T-helper 1 cell treated with Interleukin-12 subunit alpha and Interleukin-12 subunit beta and Interleukin-4 antibody, amounts not matched to agents 30 μg/mL and 1 μg/mL, for 36 hours (primary cell): ENCODE results near the gene AFF3.

ENCODE experiments used
- H3K27ac Mint-ChIP-seq: one replicate; pipeline ENCODE4 v1.8.0; 2021; ENCODE audit warnings: mild to moderate bottlenecking, mixed read lengths
- H3K27me3 Mint-ChIP-seq: one replicate; pipeline ENCODE4 v1.8.0; 2021; ENCODE audit warnings: low read depth, mixed read lengths
- H3K36me3 Mint-ChIP-seq: one replicate; pipeline ENCODE4 v1.8.0; 2021; ENCODE audit warnings: low read depth, mixed read lengths
- H3K4me1 Mint-ChIP-seq: one replicate; pipeline ENCODE4 v1.8.0; 2021; ENCODE audit warnings: low read depth, mixed read lengths
- H3K4me3 Mint-ChIP-seq: one replicate; pipeline ENCODE4 v1.8.0; 2021; ENCODE audit warnings: mild to moderate bottlenecking, moderate library complexity, mixed read lengths
- H3K9me3 Mint-ChIP-seq: one replicate; pipeline ENCODE4 v1.8.0; 2021; ENCODE audit warnings: mixed read lengths

The AFF3 gene

DNA sequence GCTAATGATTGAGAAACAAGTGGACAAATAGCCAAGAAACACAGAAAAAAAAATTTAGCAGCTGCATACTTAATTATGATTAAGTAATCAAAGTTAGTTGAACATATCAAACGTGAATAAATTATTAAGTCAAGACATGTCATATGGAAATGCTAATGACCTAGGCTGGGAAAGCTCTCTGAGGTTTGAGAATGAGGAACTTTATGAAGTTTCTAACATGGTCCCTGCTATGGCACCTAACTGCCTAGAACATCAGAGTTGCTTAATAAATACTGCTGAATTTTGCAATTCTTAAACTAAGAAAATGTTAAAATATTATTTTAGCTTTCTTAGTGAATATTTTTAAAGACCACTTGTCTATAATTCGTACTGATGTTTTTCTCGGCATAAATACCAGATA is 99.8 kb downstream of the AFF3 start:
- H3K27me3 Mint-ChIP-seq = no peaks in the 10 kb centered on the region
- H3K27ac Mint-ChIP-seq = no peak overlapping the region
- no peaks in the 10 kb centered on the region for H3K4me1 Mint-ChIP-seq
- no peaks in the 10 kb centered on the region for H3K9me3 Mint-ChIP-seq
- H3K36me3 Mint-ChIP-seq = no peaks in the 10 kb centered on the region
- H3K4me3 Mint-ChIP-seq = no peak overlapping the region

DNA sequence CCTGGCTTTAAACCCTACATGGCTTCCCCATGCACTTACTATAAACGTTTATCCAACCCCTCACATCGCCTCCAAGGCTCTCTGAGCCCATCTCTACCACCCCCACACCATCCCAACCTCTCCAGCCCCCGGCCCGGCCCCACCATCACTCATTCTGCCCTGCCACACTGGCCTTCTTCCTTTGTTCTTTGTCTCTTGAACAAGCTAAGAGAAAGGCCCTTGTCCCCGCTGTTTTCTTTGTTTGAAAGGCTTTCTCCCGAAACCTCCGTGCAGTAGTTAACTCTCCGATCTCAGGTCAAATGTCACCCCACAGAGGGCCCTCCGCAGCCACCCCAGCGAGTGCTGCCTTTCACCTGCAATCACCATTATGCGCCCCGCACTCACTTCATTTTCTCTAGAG is 100.4 kb downstream of the AFF3 start:
- Mint-ChIP-seq H3K36me3 (no peaks in the 10 kb centered on the region), H3K27me3 (no peaks in the 10 kb centered on the region), H3K9me3 (no peaks in the 10 kb centered on the region), H3K4me3 (no peak overlapping the region), H3K27ac (no peak overlapping the region), H3K4me1 (no peaks in the 10 kb centered on the region)

DNA sequence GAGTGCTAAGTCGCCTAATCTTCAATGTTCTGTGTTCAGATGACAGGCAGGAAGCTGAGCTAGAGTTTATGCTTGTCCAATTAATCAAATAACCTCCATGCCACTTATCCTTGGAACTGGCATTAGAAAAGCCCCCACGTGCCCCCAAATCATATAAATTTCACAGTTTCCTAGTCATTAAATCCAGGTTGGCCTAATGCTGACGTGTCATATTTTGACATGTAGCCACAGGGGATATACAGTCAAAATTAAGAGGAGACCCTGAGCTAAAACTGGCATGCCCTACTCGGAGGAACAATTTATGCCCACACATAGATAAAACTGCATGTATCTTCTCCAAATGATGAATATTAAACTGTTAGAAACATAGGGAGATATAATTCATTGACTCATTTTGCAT is 101.0 kb downstream of the AFF3 start:
- no peaks in the 10 kb centered on the region for H3K27me3 Mint-ChIP-seq
- H3K4me3 Mint-ChIP-seq = no peak overlapping the region
- H3K9me3 Mint-ChIP-seq = no peaks in the 10 kb centered on the region
- no peaks in the 10 kb centered on the region for H3K36me3 Mint-ChIP-seq
- H3K4me1 Mint-ChIP-seq = no peaks in the 10 kb centered on the region
- no peak overlapping the region for H3K27ac Mint-ChIP-seq

DNA sequence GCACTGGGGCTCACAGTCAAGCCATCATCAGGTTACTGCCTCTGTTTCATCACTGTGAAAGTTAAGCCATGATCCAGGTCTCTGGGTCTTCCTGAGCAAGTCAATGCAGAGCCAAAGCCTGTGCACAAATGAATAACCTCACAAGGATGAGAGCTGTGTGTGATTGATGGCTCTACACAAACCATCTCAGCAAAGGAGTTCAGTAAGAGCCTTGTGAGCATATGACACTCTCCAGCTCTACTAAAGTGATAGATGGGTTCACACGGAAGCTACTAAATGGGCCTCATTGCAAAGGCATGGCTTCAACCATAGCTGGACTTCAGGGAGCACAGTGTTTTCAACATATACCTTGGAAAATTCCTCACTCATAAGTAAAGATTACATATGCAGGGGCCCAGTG is 101.5 kb downstream of the AFF3 start:
- Mint-ChIP-seq H3K27ac (no peak overlapping the region), H3K4me3 (no peak overlapping the region), H3K36me3 (no peaks in the 10 kb centered on the region), H3K4me1 (no peaks in the 10 kb centered on the region), H3K27me3 (no peaks in the 10 kb centered on the region), H3K9me3 (no peaks in the 10 kb centered on the region)

DNA sequence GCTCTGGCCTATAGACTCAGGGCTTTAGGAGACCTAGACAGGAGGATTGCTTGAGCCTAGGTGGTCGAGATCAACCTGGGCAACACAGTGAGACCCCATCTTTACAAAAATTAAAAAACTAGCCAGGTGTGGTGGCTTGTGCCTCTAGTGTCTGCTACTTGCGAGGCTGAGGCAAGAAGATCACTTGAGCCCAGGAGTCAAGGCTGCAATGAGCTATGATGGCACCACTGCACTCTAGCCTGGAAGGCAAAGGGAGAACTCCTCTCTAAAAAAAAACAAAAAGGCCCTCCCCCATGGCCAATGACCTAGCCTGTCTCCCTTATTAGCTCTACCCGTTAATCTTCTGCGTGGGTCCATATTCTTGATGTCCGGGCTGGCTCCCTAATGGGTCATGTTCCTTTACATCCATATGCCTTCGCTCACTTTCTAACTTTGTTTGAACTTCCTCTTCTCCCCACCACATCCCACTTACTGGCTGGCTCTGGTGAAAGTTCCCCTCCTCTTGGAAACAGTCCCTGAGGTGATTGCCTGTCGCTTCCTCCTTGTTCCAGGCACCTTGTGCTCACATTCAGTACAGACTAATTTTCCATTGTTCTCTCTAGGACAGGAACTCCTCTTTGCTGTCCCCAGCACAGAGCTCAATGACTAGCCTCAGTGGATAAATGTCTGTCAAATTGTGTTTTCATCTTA is 103.0 kb downstream of the AFF3 start:
- no peak overlapping the region for H3K27ac Mint-ChIP-seq
- no peaks in the 10 kb centered on the region for H3K36me3 Mint-ChIP-seq
- H3K27me3 Mint-ChIP-seq = no peaks in the 10 kb centered on the region
- no peaks in the 10 kb centered on the region for H3K4me1 Mint-ChIP-seq
- H3K9me3 Mint-ChIP-seq = no peaks in the 10 kb centered on the region
- H3K4me3 Mint-ChIP-seq = no peak overlapping the region

DNA sequence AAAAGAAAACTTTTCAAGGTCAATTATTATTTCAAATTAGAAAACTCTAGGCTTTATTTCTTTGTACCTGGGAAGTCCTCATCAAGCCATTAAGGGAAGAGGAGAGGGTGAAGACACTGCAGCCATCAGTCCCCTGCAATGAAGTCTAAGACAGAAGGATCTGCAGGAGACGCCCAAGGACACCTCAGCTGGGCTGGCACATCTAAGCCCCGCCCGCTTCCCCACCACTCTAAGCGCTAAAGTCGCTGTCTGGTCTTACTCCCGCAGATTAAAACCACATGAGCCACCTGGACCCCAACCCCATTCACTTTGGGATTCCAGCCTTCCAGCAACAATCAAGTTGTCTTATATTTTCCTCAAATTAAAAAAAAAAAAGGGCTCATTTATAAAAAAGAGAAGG is 104.4 kb downstream of the AFF3 start:
- no peaks in the 10 kb centered on the region for H3K9me3 Mint-ChIP-seq
- no peak overlapping the region for H3K4me3 Mint-ChIP-seq
- H3K27ac Mint-ChIP-seq = no peak overlapping the region
- no peaks in the 10 kb centered on the region for H3K4me1 Mint-ChIP-seq
- no peaks in the 10 kb centered on the region for H3K27me3 Mint-ChIP-seq
- no peaks in the 10 kb centered on the region for H3K36me3 Mint-ChIP-seq

DNA sequence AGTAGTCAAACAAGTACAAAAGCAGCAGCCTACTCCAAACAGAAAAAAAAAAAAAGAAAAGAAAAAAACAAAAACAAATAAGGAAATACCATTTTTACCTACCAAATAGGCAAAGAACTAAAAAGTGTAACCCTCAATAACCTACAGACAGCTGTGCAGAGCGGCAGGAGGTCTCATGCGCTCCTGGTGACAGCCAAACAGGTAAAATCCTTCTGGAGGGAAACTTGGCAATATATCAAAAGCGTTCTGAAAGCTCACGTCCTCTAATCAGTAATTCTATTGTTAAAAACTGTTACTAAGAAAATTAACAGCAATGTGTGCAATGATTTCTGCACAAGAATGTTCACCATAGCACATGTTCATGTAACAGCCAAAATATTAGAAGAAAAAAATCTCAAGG is 105.6 kb downstream of the AFF3 start:
- H3K4me1 Mint-ChIP-seq = no peaks in the 10 kb centered on the region
- no peaks in the 10 kb centered on the region for H3K9me3 Mint-ChIP-seq
- no peak overlapping the region for H3K27ac Mint-ChIP-seq
- H3K4me3 Mint-ChIP-seq = no peak overlapping the region
- H3K36me3 Mint-ChIP-seq = no peaks in the 10 kb centered on the region
- no peaks in the 10 kb centered on the region for H3K27me3 Mint-ChIP-seq

DNA sequence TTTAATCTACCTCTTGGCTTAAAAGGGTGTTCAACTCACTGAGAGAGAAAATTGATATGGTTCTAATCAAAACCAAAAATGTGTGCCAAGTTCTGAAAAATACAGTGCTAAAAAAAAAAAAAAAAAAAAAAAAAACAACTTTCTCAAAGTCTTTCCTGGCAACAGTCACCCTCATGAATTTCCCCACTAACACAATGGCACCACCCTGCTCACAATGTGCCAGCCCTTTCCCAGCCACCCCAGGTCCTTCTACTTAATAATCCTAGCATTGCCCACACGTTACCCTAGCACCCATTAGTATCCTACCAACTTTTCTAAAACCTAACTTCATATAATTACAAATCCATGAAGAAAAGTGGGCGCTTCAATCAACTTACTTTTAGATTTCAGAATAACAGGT is 106.4 kb downstream of the AFF3 start:
- H3K9me3 Mint-ChIP-seq = no peaks in the 10 kb centered on the region
- no peaks in the 10 kb centered on the region for H3K4me1 Mint-ChIP-seq
- no peaks in the 10 kb centered on the region for H3K27me3 Mint-ChIP-seq
- no peak overlapping the region for H3K27ac Mint-ChIP-seq
- H3K4me3 Mint-ChIP-seq = no peak overlapping the region
- H3K36me3 Mint-ChIP-seq = no peaks in the 10 kb centered on the region

DNA sequence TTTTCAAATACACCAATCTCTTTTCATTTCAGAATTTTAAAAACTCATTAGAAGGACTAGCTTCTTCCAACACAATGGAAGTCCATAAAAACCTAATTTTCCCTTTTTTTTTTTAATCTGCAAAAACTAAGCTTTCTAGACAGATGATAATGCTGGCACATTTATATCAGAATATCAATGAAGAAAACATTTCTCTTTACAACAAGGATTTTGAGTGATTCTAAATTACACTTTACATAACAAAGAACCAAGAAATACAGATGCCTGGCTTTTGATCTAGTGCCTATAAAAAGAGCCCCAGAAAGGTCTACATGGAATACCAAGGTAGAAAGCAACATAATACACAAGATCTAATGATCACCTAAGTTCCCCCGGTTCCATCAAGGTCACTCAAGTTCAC is 108.0 kb downstream of the AFF3 start:
- Mint-ChIP-seq H3K27ac (no peak overlapping the region), H3K27me3 (no peaks in the 10 kb centered on the region), H3K36me3 (no peaks in the 10 kb centered on the region)

DNA sequence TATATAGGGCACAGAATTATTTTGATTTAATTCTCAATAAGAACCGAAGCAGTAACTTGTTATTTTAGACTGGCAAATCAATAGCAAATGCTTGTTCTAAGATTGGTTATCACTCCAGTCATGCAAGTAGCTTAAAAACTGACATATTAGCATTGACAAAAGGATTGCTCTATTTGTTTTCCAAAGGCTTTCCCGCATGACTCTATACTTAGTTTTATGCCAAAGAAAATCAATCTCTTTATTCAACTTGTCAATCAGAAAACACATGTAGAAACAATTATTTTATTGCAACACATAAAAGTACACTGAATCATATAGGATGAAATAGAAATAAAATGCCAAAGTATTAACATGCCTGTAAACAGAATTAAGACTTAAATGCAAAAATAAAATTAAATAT is 108.4 kb downstream of the AFF3 start:
- H3K36me3 Mint-ChIP-seq = no peaks in the 10 kb centered on the region
- no peaks in the 10 kb centered on the region for H3K9me3 Mint-ChIP-seq
- H3K4me3 Mint-ChIP-seq = no peak overlapping the region
- no peak overlapping the region for H3K27ac Mint-ChIP-seq
- H3K27me3 Mint-ChIP-seq = no peaks in the 10 kb centered on the region
- H3K4me1 Mint-ChIP-seq = no peaks in the 10 kb centered on the region

More for the DNA sequence above, 108.0 kb downstream of the AFF3 start:
- Mint-ChIP-seq H3K4me3 (no peak overlapping the region), H3K9me3 (no peaks in the 10 kb centered on the region), H3K4me1 (no peaks in the 10 kb centered on the region)

DNA sequence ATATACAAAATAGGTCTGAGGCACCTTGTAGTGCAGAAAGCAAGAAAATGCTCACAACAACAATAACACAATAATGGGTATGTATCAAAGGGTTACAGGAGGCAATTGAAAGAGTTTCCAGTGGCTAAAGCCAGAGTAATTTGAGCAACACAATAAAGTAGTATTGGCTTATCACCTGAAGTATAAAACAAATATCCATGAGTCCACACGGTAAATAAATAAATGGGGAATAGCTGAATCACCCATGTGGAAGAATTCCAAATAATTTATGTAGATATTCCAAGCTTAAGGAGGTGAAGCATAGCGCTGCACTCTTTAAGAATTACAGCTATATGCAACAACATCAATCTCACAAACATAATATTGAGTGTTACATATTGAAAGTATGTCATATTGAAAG is 110.8 kb downstream of the AFF3 start:
- H3K27ac Mint-ChIP-seq = no peak overlapping the region
- no peaks in the 10 kb centered on the region for H3K4me1 Mint-ChIP-seq
- H3K4me3 Mint-ChIP-seq = no peak overlapping the region
- H3K9me3 Mint-ChIP-seq = no peaks in the 10 kb centered on the region
- no peaks in the 10 kb centered on the region for H3K36me3 Mint-ChIP-seq
- no peaks in the 10 kb centered on the region for H3K27me3 Mint-ChIP-seq

DNA sequence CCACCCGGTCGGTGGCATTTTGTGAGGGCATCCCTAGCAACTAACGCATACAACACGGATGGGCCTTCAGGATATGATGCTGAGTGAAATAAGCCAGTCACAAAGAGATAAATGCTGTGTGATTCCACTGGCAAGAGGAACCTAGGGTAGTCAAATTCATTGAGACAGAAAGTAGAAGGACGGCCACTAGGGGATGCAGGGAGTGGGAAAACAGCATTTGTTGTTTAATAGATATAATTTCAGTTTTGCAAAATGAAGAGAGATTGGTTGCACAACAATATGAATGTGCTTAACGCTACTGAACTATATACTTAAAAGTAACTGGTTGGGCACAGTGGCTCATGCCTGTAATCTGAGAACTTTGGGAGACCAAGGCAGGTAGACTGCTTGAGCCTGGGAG is 112.9 kb downstream of the AFF3 start:
- Mint-ChIP-seq H3K4me3 (no peak overlapping the region), H3K27me3 (no peaks in the 10 kb centered on the region), H3K9me3 (no peaks in the 10 kb centered on the region), H3K27ac (no peak overlapping the region), H3K36me3 (no peaks in the 10 kb centered on the region), H3K4me1 (no peaks in the 10 kb centered on the region)

DNA sequence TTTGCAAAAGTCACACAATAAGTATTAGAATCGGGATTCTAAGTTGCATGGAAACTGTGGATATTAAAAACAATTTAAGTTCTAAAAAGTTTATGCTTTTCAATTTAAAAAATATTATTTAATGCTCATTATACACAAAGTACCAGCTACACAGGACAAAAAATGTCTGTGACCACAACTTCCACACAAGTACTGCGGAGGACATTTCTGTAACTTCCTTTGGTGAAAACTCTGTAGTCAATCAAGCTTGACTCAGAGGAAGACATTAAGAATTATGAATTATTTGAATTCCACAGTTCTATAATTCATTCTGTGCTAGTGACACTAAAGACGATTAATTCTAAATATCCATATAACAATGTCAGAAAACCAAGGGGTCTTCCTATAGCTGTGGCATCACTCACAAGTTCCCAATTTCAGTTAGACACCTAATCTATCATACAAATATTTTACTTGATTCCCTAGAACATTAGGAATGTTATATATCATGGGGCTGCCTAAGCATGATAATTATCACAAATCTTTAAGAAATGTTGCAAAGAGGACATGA is 120.5 kb downstream of the AFF3 start:
- Mint-ChIP-seq H3K27ac (no peak overlapping the region), H3K36me3 (no peaks in the 10 kb centered on the region), H3K4me1 (no peaks in the 10 kb centered on the region), H3K9me3 (no peaks in the 10 kb centered on the region), H3K27me3 (no peaks in the 10 kb centered on the region), H3K4me3 (no peak overlapping the region)

DNA sequence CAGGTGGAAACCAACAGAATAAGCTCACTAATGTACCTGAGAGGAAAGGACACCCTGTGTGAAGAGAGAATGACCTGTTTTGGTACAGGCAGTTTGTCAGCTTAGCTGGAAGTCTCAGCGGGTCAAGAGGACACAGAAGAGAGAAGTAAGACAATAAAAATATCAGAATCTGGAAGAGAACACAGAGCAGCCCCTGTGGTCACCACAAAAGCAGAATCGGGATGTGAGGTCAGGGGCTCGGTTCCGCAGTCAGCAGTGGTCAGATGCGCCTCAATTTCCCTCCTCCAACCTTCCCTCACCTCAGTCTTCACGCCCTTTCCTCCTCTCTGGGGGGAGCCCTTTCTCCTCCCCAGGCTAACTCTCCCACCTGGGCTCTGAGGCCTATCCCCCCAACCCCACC is 122.9 kb downstream of the AFF3 start:
- no peaks in the 10 kb centered on the region for H3K36me3 Mint-ChIP-seq
- H3K4me3 Mint-ChIP-seq = no peak overlapping the region
- H3K27me3 Mint-ChIP-seq = no peaks in the 10 kb centered on the region
- no peaks in the 10 kb centered on the region for H3K9me3 Mint-ChIP-seq
- H3K4me1 Mint-ChIP-seq = no peaks in the 10 kb centered on the region
- no peak overlapping the region for H3K27ac Mint-ChIP-seq

DNA sequence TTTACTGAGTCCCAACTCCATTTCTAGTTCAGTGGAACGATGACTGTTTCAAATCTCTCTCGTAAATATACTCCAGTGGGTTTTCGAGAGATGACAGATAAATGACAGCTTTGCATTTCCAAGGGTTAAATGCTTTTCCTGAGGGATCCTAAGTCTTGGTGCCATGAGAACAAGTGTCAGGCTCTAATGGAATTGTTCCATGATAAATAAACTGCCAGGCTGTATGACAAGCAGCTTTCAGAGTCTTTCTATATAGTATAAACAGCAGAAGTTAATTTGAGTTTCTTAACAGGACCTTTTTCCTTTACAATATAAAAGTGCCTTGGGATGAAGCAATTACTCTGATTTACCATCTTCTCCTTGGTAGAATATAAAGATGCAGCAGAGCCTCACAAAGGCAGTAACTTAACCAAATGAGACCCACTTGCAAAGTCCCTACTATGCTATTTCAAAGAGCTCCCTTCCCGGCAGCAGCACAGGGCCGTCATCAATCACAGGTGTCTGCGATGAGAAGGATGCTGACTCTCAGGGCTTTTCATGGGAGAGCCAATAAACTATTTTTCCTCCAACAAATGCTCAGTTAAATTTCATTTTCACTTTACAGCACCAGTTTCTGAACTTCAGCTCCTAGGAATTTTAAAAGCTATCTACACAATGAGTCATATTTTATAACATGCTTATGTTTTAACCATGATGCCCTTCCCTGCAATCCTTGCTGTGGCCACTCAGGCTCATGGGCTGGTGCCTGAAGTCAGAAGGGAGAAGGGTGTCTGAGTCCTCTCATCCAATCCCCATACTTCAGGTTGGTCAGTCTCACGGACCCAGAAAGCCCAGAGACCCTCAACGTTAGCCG is 123.8 kb downstream of the AFF3 start:
- no peaks in the 10 kb centered on the region for H3K36me3 Mint-ChIP-seq
- no peaks in the 10 kb centered on the region for H3K27me3 Mint-ChIP-seq

More for the DNA sequence above, 123.8 kb downstream of the AFF3 start:
- Mint-ChIP-seq H3K27ac (no peak overlapping the region), H3K9me3 (no peaks in the 10 kb centered on the region), H3K4me1 (no peaks in the 10 kb centered on the region), H3K4me3 (no peak overlapping the region)
